ENCODE measurements around the gene NET1.
A peak's percentile ranks its signal among the peaks of the same experiment; 100 is the strongest.
"Not testable (repeated sequence)": the region's sequence is repeated elsewhere in the genome, so short reads cannot be mapped to it uniquely, and the experiment has no call there.

NET1 gene

DNA sequence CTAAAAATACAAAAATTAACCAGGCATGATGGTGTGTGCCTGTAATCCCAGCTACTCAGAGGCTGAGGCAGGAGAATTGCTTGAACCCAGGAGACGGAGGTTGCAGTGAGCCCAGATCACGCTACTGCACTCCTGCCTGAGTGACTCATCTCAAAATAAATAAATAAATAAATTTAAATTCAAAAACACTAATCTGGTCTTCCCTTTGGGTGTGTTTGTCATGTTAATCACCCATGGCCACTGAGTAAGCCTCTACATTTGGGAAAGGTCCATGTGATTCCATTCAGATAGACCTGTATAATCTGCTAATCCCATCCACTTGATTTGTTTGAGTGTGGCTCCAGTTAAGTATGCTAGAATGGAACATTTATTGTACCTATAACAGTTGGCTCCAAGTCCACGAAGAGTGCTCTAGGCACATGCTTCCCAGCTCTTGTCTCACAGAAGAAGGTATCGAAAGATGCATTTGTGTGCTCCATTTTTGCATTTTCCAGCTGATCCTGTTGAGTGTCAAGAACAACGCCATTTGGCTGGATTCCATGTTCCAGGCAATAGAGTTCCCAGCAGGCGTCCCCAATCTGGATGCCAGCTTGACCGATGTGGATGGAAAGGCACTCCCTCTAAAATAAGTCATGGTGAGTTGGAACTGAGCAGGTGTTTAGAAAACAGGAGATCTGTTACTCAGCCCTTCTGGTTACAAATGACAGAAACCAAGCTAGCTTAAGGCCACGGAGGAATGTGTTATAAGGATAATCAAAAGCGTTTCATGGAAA is 11.7 kb upstream of the NET1 start:
- no peak for DNase-seq

DNA sequence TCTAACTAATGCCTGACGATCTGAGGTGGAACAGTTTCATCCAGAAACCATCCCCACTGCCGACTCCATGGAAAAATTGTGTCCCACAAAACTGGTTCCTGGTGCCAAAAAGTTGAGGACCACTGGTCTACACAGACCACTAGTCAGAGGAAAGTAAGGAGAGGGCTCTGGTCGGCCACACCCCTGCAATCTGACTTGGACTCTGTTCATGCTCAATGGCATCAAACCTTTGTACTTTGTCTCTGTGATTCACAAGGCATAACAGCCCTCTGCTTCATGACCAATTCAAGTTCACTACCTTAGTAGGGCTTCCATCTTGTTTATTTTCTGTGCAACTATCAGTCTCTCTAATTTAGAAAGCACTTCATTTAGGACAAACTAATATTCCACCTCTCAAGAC is 9.6 kb upstream of the NET1 start:
- DNase-seq: no peak

DNA sequence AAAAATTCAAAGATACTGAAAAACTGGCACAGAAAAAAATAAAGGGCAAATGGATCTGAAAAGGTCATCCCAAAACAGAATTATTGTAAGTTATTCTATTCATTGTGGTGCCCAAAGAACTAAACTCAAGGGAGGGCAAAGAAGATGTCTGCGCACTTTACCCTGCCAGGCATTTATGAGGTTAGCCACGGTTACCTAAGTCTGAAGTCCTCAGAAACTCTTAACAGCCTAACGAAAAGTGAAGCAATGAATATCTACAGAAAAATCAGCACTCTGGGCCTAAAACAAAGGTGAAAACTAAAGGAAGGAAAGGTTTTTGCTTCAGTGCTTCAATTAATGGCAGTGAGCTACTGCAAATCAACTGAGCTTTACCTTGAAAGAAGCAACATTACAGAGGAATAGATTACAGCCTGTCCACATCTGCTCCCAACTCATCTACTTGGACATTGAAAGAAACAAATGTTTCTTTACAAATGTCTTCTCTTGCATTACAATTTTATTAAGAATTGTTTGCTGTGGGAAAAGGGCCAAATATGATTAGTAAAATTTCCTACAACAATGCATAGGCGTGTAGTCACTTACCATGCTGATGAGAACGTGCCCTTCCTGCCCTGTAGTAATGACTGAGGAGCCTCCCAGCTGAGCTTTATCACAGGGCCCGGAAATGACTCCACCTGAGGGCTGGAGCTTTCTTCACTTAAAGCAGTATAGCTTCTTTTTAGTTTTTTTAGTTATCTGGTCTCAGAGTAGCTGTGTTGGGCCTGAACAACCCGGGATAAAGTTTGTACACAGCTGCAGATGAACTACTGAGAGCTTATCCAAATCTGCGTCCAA is 7.9 kb upstream of the NET1 start, which contains the start of gene TUBAL3:
Gene TUBAL3 (minus strand): TSS at position 621 of the 834 bp plus-strand sequence. CDS start 36 bp downstream, at position 585.
- DNase-seq: no peak

DNA sequence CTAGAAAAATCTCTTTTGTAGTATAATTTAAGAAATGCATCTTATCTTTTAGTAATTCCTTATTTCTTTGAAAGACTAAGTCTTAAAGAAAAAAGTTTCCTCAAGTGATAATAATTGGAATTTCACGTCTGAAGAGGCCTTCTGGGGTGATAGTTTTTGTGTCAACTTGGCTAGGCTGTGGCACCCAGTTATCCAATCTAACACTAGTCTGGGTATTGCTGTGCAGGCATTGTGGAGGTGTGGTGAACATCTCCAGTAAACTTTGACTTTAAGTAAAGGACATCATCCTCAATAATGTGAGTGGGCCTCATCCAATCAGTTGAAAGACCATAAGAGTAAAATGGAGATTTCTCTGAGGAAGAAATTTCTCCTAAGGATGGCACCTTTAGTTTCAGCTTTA is 5.4 kb upstream of the NET1 start:
- no peak for DNase-seq

DNA sequence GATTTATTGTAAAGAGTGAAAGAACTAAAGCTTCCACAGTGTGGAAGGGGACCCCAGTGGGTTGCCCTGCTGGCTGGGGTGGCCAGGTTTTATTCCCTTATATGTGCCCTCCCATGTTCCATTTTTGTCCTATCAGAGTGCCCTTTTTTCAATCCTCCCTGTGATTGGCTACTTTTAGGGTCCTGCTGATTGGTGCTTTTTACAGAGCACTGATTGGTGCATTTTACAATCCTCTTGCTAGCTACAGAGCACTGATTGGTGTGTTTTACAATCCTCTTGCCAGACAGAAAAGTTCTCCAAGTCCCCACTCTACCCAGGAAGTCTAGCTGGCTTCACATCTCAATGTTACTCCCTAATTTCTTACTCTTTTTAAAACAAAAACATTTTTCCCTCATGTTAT is 1.6 kb upstream of the NET1 start:
- DNase-seq: not testable (repeated sequence)

DNA sequence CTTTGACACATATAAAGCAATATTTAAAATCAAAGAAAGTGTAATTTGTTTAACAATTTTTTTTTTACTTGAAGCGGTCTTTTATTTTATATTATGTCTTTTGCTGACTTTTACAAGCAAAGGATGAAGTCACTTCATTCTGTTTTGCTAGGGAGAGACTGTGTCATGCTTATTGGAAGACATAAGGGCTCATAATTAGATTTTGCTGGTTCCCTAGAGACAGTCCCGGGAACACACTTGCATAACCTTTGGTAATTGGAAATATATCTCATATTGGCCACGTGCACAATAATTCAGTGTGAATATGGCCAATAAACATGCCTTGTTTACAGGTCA is 448 bp upstream of the NET1 start:
- DNase-seq: no peak

DNA sequence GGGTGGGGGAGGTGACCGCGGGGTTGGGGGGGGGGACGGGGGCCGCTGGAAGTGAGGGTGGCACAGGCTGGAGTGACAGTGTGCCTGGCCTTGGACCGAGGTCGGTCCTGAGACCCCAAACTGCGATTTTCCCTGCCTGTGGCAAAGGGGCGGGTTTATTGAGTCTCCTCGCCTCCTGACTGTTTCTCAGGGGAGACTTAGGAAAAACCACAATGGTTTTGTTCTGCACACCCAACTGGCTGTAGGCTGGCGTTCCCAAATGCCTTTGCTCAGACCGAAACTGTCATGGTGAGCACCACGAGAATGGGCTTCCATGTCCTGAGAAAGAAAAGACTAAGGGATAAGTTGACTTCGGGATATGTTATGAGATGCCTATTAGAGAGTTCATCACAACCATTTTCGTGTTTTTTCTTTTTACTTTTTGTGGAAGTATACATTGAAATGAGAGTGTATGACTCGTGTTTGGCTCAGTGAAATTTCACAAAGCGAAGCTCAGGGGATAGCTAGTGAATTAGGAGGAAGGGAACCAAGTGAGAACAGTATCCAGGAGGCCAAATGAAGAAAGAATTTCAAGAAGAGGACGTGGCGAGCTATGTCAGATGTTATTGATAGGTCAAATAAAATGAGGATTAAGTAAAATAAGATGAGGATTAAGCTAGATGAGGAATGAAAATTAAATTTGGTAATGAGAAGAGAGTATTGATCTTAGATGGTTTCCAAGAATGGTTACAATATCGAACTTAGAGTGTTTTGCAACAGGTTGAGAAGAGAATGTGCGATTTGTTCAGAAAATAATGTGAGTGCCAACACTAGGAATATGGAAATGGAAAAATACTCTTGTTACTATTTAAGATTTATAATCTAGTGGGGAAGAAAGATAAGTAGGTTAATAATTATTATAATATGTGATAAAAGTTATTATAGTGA is 918 bp downstream of the NET1 start:
- DNase-seq: no peak

DNA sequence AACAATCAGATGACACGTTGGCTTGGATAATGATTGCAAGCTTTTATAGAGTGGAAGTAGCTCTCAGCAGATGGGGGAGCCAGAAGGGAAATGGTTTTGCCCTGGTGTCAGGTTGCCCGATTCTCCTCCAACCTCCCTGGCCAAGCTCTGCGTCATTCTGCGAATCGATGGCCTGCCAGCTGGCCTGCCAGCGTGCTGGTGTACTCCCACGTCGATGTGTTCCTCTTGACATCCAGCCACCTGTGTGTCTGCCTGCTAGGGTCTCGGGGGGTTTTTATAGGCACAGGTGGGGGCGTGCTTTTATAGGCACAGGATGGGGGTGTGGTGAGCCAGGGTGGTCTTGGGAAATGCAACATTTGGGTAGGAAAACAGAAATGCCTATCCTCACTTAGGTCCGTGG is 4.6 kb downstream of the NET1 start:
- DNase-seq: no peak

DNA sequence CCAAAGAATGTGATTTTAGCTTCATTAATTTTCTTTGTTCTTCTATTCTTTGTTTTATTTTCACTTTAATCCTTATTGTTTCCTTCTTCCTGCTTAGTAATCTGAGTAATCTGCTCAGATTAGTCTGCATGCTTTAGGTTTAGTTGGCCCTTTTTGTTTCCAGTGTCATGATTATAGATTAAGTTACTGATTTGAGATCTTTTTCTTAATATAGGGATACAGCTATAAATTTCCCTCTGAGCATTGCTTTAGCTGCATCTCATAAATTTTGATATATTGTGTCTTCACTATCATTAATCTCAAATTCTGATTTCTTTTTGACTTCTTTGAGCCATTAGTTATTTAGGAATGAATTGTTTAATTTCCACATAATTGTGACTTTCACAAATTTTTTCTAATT is 6.2 kb downstream of the NET1 start:
- no peak for DNase-seq

DNA sequence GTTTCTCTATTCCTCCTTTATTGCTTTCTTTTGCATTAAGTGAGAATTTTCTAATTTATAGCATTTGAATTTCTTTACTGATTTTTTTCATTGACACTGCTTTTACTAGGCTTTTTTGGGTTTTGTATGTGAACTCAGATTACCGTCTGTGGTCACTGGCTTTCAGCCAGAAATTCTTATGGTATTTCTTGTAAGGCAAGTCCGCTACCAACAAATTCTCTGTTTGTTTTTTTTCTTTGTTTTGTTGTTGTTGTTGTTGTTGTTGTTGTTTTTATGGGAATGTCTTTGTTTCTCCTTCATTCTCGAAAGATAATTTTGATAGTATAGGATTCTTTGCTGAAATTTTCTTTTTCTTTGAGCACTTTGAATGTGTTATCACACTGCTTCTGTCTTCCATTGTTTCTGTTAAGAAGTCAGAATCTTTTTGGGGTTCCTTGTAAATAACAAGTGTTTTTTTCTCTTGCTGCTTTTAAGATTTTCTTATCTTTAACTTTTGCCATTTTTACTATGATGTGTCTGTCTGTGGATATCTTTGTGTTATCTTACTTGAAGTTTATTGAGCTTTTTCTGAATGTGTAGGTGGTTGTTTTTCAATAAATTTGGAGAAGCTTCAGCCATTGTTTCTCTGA is 7.2 kb downstream of the NET1 start:
- no peak for DNase-seq

DNA sequence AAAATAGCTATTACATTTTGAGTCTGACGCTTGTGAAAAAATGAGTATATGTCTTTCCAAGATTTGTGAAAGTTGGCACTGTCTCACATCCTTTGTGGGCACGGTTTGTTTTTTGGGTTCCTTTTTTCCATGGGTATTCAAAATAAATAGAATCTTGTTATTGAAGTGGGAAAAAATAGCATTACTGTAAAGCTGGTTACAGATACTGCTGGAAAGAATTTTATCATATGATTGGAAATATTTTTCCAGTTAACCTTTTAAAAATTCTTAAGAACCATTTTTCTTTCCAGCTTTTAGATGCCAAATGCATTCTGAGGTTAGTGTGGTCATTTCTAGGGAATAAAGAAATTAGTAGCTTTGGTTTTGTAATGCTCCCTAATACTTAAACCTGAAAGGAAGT is 11.4 kb downstream of the NET1 start:
- DNase-seq: no peak

DNA sequence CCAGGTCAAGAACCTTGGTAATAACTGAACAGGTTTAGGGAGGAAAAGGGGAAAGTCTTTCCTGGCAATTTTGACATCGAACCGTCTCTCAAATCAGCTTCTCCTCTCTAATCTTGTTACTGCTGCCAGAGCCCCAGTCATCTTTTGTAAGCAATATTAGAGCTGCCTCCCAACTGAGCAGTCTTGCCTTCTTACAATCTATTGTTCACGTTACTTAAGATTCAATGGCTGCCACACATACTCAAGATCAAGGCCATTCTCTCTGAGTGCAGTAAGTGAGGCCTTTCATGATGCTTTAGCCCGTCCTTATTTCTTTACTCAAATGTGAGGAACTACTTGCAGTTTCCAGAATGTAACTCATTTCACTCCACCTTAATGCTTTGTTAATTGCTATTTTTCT is 12.4 kb downstream of the NET1 start:
- DNase-seq: no peak

DNA sequence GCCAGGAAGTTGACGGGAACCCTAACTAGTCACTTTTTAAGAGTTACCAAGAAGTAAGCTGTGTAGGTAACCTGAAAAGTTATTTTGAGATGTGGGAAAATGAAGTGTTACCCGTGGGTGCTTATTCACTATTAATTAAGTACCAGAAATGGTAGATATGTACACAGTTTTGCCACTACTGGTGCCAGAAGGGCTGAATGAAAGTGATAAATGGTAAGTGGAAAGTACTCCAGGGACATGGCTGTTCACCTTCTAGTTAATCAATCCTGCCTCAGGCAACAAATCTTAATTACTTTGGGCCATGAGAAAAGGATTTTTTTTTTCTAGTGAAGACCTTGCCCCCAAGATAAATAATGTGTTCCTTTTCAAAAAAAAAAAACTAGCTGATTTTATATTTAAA is 15.8 kb downstream of the NET1 start:
- no peak for DNase-seq

DNA sequence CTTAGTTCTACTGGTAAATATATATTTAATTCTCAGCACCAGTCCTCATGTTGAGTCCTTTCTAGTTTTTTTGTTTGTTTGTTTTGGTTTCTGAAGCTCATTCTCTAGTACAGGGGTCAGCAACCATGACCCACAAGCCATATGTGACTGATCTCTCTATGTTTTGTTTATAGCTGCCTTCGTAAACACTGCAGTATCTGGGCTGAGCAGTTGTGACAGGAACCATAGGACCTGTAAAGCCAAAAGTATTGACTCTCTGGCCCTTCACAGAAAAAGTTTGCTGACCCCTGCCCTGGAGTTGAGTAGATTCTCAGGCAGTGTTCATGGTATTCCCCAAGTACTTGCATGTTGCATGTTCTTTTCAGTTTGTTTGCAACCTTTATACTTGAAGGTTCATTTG is 20.8 kb downstream of the NET1 start:
- no peak for DNase-seq

DNA sequence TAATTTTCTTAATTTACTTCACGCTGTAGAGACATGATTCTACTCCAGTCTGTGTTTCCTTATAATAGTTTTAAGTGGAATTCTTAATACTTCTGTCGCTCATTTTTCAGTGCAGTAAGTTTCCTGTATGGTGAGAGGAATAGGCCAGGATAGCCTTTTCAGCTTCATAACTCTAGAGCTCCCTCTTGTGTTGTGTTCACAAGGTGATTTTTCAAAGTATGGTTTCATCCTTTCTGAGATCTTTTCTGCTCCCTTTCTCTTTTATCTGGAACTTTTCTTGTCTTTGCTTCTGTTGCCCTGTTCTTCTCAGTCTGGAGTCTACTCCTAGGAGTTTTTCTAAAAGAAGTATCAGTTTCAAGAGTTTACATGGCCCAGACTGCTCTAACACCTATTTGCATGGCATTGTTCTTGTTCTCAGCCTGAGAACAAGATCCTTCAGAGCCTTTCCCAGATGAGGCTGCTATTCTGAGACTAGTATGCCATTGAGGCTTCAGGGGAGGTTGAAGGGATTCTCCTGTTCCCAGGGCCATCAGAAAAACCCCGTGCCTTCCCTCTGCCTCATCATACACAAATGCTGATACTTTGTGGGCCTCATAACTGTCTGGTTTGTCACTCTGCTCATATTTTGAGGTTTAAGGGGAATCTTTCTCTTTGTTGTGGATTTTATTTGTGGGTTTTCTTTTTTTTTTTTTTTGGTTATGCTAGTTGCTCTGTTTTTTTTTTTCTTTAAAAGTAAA is 21.8 kb downstream of the NET1 start:
- peak; percentile 31 for DNase-seq

DNA sequence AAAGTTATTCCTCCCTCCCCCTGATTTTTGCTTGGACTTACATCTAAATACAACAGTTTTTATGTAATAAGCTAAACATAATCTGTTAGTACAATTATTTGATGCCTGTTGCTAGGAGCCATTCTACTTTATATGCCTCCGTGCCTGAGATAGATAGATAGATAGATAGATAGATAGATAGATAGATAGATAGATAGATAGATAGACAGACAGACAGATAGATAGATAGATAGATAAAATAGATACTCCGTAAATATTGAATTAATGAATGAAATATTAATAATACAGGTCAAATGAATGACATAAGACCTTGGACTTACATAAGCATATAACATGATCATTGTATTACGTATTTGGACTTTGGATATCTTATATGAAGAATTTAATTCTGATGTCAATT is 23.0 kb downstream of the NET1 start:
- no peak for DNase-seq

DNA sequence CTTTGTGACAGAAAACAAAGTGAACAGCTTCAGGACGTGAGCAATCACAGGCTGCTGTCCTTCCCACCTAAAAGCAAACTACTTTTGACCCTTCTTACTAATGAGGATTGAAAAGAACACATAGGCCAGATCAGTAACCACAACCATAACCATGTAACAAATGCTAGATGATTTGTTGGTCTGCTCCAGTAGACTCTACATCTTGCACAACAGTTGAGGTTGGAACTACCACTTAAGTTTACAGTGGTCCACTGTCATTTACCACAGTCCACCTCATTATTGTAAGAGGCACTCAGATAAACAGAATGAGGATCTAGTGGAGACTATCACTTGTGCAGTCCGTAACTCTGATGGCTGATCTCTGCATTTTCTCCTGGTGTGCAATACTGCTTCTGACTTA is 27.8 kb downstream of the NET1 start:
- no peak for DNase-seq

DNA sequence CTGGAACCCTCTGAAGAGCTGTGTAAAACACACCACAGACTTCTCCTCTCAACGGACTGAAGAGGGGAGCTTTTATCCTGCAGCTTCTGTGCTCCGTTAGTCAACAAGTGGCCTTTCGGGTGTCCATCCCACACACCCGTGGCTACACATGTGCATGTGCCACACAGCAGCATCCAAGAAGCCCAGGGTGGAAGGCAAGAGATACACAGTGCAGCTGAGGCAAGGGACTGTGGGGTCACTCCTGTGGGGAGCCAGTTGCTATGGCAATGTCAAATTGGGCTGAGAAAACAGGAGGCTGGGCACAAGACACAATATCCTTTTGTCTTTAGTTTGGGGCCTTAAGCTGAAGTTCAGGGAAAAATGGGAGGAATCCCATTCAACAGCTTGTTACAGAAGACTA is 28.7 kb downstream of the NET1 start:
- no peak for DNase-seq

DNA sequence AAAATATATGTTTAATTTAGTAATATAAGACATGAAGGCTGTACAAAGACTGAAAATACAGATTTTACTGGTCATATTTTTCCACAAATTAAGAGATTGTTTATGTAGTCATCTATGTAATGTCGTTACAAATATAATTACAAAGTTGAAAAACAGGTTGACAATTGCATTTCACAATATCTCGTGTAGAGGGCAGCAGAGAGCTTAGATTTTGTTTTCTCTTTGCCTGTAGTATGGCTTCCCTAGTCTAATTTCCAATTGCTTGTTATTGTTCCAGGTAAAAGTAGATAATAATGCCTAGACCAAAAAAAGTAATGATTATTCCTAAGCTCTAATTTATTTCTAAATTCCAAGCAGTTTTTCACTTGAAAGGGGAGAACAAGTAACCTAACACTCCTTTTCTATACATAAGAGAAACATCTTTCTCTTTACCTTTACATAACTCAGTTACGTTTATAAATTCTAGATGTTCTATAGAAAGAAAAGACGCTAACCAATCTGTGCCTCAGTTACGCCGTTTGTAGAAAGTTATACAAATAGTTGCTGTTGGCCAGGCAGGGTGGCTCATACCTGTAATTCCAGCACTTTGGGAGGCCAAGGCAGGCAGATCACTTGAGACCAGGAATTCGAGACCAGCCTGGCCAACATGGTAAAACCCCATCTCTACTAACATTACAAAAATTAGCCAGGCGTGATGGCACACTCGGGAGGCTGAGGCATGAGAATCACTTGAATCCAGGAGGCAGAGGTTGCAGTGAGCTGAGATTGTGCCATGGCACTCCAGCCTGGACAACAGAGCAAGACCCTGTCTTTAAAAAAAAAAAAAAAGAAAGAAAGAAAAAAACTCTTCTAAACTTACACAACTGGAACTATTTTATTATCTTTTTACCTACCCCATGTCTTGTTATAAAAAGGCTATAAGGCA is 30.0 kb downstream of the NET1 start:
- DNase-seq: no peak

DNA sequence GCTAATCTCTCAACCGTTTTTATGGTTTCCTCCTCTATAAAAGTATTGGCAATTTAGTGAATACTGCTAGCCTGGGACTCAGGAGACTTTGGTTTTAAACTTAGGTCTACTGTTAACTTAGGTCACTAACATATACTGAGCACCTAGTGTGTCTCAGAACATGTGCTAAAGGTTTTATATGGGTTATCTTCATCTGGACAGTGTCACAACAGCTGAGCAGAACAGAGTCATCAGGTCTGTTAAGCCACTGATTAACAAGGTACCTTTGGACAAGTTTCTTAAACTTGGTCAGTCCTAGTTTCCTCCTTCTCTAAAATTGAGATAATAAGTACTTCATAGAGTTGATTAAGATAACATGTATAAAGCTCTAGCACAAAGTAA is 30.6 kb downstream of the NET1 start:
- no peak for DNase-seq

DNA sequence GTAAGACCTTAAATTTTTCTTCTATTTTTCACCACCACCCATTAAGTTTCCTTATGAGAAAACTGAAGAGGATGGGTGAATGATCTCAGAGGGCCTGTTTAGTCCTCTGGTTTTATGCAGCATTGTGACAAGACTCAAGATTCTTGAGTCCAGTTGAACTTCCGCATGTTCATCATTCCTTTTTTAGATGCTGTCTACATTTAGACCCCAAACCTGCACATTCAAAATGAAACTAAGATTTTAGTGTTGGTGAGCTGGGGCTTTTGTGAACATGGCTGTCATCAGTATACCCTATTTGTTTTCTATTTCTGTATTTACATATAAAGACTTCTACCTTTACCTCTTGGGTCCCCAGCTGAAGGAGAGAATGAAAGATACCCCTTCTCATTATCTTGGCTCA is 31.1 kb downstream of the NET1 start:
- no peak for DNase-seq

Data from amniotic stem cell (primary cell).